ENCODE measurements around the gene SNX6.

DNA sequence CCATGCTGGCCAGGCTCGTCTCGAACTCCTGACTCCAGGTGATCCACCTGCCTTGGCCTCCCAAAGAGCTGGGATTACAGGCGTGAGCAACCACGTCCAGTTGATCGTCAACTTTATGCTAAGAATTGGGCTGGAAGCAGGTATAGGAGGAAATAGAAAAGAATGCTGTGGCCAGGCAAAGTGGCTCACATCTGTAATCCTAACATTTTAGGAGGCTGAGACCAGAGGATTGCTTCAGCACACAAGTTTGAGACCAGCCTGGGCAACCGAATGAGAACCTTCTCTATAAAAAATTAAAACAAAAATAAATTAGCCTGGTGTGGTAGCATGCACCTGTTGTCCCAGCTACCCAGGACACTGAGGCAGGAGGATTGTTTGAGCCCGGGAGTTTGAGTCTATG, 37.1 kb upstream of the SNX6 start:
- TF ChIP-seq EP300 (IDR thresholded peaks at IDR 0.05) (no peak), POLR2A (IDR thresholded peaks at IDR 0.05; ENCODE audit: low read depth) (no peak)
